ENCODE measurements around the gene USF3. TPM values are rescaled to one million over a fixed set of nuclear protein-coding genes. Genes with fewer than 3 reads are reported as not detected.

USF3 gene
- total and polyA plus RNA-seq, 11 donors = 4.3 to 25.3 (median 17.2) TPM

- intact Hi-C loops (cut with DNase I) = no loop called here
- H3K9me3 ChIP-seq = peaks cover 0 to 22% (median 0%) of the 10 kb centered on the region in 12 donors
- peaks cover 0 to 9% (median 0%) of the 10 kb centered on the region in 12 donors for H3K4me1 ChIP-seq
- DNase-seq (no peak), ATAC-seq (peak; percentile 45 to 75 (median 61))
- H3K36me3 ChIP-seq = peaks cover 0 to 2% (median 0%) of the 10 kb centered on the region in 9 donors
- TF ChIP-seq POLR2A (IDR thresholded peaks at IDR 0.05) (no peak), CTCF (IDR thresholded peaks at IDR 0.05) (no peak)
- H3K4me3 ChIP-seq = no peak overlapping the region
- H3K27me3 ChIP-seq = no peaks in the 10 kb centered on the region
- WGBS, 4 donors = 60 to 78% (median 76%) methylated on average over 2 of the region's 2 CpGs
- no peak overlapping the region for H3K27ac ChIP-seq
These were observed 10.3 kb downstream of the USF3 start for GRCh38 chr3:113685956-113686721.

- H3K27me3 ChIP-seq = no peaks in the 10 kb centered on the region
- peaks cover 0 to 9% (median 0%) of the 10 kb centered on the region in 12 donors for H3K4me1 ChIP-seq
- intact Hi-C loops (cut with DNase I) = no loop called here
- peaks cover 0 to 2% (median 0%) of the 10 kb centered on the region in 9 donors for H3K36me3 ChIP-seq
- ATAC-seq (no peak), DNase-seq (no peak)
- no peak overlapping the region for H3K27ac ChIP-seq
- 82 to 89% (median 88%) methylated on average over 5 of the region's 5 CpGs for WGBS, 4 donors
- peaks cover 0 to 22% (median 0%) of the 10 kb centered on the region in 12 donors for H3K9me3 ChIP-seq
- no peak overlapping the region for H3K4me3 ChIP-seq
- TF ChIP-seq POLR2A (IDR thresholded peaks at IDR 0.05) (no peak), CTCF (IDR thresholded peaks at IDR 0.05) (no peak)
These were observed 11.3 kb downstream of the USF3 start for GRCh38 chr3:113685124-113685523.

GRCh38 chr3:113684271-113684819 lies 12.1 kb downstream of the USF3 start:
- whole genome bisulfite sequencing, 4 donors = 91 to 95% (median 94%) methylated on average over 3 of the region's 3 CpGs
- no peak for ATAC-seq
- no peaks in the 10 kb centered on the region for H3K27me3 ChIP-seq
- intact Hi-C loops (cut with DNase I) = no loop called here
- peaks cover 0 to 9% (median 0%) of the 10 kb centered on the region in 12 donors for H3K4me1 ChIP-seq
- H3K27ac ChIP-seq = no peak overlapping the region
- H3K4me3 ChIP-seq = no peak overlapping the region
- TF ChIP-seq CTCF (IDR thresholded peaks at IDR 0.05) = no peak
- no peak for TF ChIP-seq POLR2A (IDR thresholded peaks at IDR 0.05)
- no peak for DNase-seq
- H3K9me3 ChIP-seq = peaks cover 0 to 22% (median 0%) of the 10 kb centered on the region in 12 donors
- peaks cover 0 to 2% (median 0%) of the 10 kb centered on the region in 9 donors for H3K36me3 ChIP-seq

GRCh38 chr3:113678773-113679172 lies 17.7 kb downstream of the USF3 start:
- H3K27me3 ChIP-seq = no peaks in the 10 kb centered on the region
- no peak for ATAC-seq
- no peaks in the 10 kb centered on the region for H3K4me1 ChIP-seq
- H3K4me3 ChIP-seq = no peak overlapping the region
- intact Hi-C loops (cut with DNase I) = no loop called here
- DNase-seq = no peak
- H3K9me3 ChIP-seq = peaks cover 0 to 9% (median 0%) of the 10 kb centered on the region in 12 donors
- 98 to 100% (median 99%) methylated on average over 4 of the region's 4 CpGs for WGBS, 4 donors
- peaks cover 0 to 36% (median 24%) of the 10 kb centered on the region in 9 donors for H3K36me3 ChIP-seq
- no peak for TF ChIP-seq POLR2A (IDR thresholded peaks at IDR 0.05)
- no peak for TF ChIP-seq CTCF (IDR thresholded peaks at IDR 0.05)
- H3K27ac ChIP-seq = no peak overlapping the region

All from heart left ventricle (tissue), 16 donors.